Measurements from ENCODE around the gene PRRX2.

GRCh38 chr9:129692534-129692933 is 27.1 kb downstream of the PRRX2 start:
- TF ChIP-seq CTCF (conservative IDR thresholded peaks at IDR 0.05), result no peak
- TF ChIP-seq ZFX (IDR thresholded peaks at IDR 0.05), result no peak
